Liver (tissue), 3 donors: ENCODE measurements around the gene WFS1.

Experiments used
- EGR1 ChIP-seq, 2 donors: IDR thresholded peaks; 2 replicates each; pipeline ENCODE4 v1.6.1; 2016 to 2018; ENCODE audit warnings: antibody characterized with exemption in 2 of 2, low read depth in 2 of 2
- FOXA1 ChIP-seq: IDR thresholded peaks from 2 replicates; pipeline ENCODE4 v1.6.1; 2016; ENCODE audit warnings: antibody characterized with exemption
- FOXA2 ChIP-seq: IDR thresholded peaks from 2 replicates; pipeline ENCODE4 v1.6.1; 2016; ENCODE audit warnings: antibody characterized with exemption
- GABPA ChIP-seq, 2 donors: IDR thresholded peaks in 1 of 2; conservative IDR thresholded peaks in 1 of 2; 2 replicates each; pipeline ENCODE4 v1.6.1; 2016; ENCODE audit warnings: antibody characterized with exemption in 2 of 2, mild to moderate bottlenecking in 1 of 2, moderate library complexity in 1 of 2
- RAD21 ChIP-seq, 2 donors: IDR thresholded peaks; 2 replicates each; pipeline ENCODE4 v1.6.1; 2016; ENCODE audit warnings: antibody characterized with exemption in 2 of 2, mild to moderate bottlenecking in 2 of 2
- RXRA ChIP-seq, 2 donors: IDR thresholded peaks; 2 replicates each; pipeline ENCODE4 v1.6.1; 2017 to 2018; ENCODE audit warnings: antibody characterized with exemption in 2 of 2, mild to moderate bottlenecking in 1 of 2
- TAF1 ChIP-seq: conservative IDR thresholded peaks from 2 replicates; pipeline ENCODE4 v1.6.1; 2016; ENCODE audit warnings: antibody characterized with exemption, mild to moderate bottlenecking
- YY1 ChIP-seq: IDR thresholded peaks from 2 replicates; pipeline ENCODE4 v1.6.1; 2016; ENCODE audit warnings: antibody characterized with exemption, mild to moderate bottlenecking
- TF ChIP-seq, protein P1 (sequence below): IDR thresholded peaks from 2 replicates; pipeline ENCODE4 v1.6.1; 2016; ENCODE audit warnings: antibody characterized with exemption
- TF ChIP-seq, protein P2 (sequence below): fragments of 150-350 bp; IDR thresholded peaks from 2 replicates; pipeline ENCODE4 v1.5.1; 2017; ENCODE audit warnings: improper control_type of control experiment, low read depth, low read length; ENCODE audit not compliant: missing input control
- TF ChIP-seq, protein P3 (sequence below): IDR thresholded peaks from 2 replicates; pipeline ENCODE4 v1.6.1; 2016; ENCODE audit warnings: antibody characterized with exemption, mild to moderate bottlenecking
- TF ChIP-seq, protein P4 (sequence below): IDR thresholded peaks from 2 replicates; pipeline ENCODE4 v1.6.1; 2016; ENCODE audit warnings: antibody characterized with exemption
- donor health status: healthy.
- donor health status: healthy.

DNA sequence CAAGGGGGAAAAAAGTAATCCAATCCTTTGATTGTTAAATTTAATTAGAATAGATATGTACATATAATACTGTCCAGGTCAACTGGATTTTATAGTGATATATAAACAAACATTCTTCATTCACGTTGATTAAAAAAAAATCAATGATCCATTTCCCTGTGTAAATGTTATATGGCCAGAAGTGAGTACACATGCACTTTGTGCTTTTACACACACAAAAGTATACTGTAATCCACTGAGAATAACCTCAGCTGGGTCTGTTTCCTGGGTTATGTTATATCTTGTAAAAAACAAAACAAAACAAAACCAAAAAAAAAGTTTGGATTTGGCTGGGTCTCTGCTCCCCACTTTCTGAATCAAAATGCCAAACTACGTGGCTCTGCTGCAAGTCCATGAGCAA is 51.7 kb downstream of the WFS1 start:
- TF ChIP-seq, protein P1, sequence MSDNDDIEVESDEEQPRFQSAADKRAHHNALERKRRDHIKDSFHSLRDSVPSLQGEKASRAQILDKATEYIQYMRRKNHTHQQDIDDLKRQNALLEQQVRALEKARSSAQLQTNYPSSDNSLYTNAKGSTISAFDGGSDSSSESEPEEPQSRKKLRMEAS = no peak
- TF ChIP-seq, protein P2, sequence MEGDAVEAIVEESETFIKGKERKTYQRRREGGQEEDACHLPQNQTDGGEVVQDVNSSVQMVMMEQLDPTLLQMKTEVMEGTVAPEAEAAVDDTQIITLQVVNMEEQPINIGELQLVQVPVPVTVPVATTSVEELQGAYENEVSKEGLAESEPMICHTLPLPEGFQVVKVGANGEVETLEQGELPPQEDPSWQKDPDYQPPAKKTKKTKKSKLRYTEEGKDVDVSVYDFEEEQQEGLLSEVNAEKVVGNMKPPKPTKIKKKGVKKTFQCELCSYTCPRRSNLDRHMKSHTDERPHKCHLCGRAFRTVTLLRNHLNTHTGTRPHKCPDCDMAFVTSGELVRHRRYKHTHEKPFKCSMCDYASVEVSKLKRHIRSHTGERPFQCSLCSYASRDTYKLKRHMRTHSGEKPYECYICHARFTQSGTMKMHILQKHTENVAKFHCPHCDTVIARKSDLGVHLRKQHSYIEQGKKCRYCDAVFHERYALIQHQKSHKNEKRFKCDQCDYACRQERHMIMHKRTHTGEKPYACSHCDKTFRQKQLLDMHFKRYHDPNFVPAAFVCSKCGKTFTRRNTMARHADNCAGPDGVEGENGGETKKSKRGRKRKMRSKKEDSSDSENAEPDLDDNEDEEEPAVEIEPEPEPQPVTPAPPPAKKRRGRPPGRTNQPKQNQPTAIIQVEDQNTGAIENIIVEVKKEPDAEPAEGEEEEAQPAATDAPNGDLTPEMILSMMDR = no peak
- no peak for TF ChIP-seq FOXA1
- no peak for TF ChIP-seq RXRA (IDR thresholded peaks at IDR 0.05)
- no peak for TF ChIP-seq TAF1
- no peak for TF ChIP-seq FOXA2
- TF ChIP-seq, protein P3, sequence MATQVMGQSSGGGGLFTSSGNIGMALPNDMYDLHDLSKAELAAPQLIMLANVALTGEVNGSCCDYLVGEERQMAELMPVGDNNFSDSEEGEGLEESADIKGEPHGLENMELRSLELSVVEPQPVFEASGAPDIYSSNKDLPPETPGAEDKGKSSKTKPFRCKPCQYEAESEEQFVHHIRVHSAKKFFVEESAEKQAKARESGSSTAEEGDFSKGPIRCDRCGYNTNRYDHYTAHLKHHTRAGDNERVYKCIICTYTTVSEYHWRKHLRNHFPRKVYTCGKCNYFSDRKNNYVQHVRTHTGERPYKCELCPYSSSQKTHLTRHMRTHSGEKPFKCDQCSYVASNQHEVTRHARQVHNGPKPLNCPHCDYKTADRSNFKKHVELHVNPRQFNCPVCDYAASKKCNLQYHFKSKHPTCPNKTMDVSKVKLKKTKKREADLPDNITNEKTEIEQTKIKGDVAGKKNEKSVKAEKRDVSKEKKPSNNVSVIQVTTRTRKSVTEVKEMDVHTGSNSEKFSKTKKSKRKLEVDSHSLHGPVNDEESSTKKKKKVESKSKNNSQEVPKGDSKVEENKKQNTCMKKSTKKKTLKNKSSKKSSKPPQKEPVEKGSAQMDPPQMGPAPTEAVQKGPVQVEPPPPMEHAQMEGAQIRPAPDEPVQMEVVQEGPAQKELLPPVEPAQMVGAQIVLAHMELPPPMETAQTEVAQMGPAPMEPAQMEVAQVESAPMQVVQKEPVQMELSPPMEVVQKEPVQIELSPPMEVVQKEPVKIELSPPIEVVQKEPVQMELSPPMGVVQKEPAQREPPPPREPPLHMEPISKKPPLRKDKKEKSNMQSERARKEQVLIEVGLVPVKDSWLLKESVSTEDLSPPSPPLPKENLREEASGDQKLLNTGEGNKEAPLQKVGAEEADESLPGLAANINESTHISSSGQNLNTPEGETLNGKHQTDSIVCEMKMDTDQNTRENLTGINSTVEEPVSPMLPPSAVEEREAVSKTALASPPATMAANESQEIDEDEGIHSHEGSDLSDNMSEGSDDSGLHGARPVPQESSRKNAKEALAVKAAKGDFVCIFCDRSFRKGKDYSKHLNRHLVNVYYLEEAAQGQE = no peak
- TF ChIP-seq, protein P4, sequence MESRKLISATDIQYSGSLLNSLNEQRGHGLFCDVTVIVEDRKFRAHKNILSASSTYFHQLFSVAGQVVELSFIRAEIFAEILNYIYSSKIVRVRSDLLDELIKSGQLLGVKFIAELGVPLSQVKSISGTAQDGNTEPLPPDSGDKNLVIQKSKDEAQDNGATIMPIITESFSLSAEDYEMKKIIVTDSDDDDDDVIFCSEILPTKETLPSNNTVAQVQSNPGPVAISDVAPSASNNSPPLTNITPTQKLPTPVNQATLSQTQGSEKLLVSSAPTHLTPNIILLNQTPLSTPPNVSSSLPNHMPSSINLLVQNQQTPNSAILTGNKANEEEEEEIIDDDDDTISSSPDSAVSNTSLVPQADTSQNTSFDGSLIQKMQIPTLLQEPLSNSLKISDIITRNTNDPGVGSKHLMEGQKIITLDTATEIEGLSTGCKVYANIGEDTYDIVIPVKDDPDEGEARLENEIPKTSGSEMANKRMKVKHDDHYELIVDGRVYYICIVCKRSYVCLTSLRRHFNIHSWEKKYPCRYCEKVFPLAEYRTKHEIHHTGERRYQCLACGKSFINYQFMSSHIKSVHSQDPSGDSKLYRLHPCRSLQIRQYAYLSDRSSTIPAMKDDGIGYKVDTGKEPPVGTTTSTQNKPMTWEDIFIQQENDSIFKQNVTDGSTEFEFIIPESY = no peak
- TF ChIP-seq YY1 = no peak
- no peak for TF ChIP-seq RAD21 (IDR thresholded peaks at IDR 0.05)
- no peak for TF ChIP-seq GABPA (IDR thresholded peaks at IDR 0.05 in 1 of 2, conservative IDR thresholded peaks at IDR 0.05 in 1 of 2)
- TF ChIP-seq EGR1 (IDR thresholded peaks at IDR 0.05; ENCODE audit: low read depth in 2 of 2) = no peak
